HTERT RPE-1 (cell line): Measurements from ENCODE around the gene LLGL2.

ENCODE experiments used
- in situ Hi-C: fragments of 300-500 bp; cut with MboI; formaldehyde crosslinking; loops from 4 replicates; pipeline ENCODE4 v1.14.3; 2020; ENCODE audit warnings: low sequenced_read_pairs

Gene LLGL2

GRCh38 chr17:75521951-75522727, 3.4 kb upstream of the LLGL2 start:
- in situ Hi-C loops, result no loop called here

DNA sequence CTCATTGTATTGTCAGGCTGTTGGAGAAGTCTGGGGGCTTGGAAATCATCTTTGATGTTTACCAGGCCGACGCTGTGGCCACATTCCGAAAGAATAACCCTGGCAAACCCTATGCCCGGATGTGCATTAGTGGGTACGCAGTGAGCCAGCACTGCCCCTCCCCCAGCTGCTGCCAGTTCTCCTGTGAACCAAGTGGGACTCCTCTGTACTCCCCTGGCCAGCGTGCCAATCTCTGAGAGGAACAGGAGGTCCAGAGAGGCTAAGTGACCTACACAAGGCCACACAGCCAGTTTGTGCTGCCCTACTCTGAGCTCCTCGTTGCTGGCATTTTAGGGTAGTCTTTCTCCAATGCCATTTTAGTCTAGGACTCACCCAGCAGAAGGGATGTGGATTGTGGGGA, 1.9 kb upstream of the LLGL2 start:
- in situ Hi-C loops, result no loop called here

GRCh38 chr17:75524269-75524969, 1.1 kb upstream of the LLGL2 start:
- in situ Hi-C loops, result no loop called here

DNA sequence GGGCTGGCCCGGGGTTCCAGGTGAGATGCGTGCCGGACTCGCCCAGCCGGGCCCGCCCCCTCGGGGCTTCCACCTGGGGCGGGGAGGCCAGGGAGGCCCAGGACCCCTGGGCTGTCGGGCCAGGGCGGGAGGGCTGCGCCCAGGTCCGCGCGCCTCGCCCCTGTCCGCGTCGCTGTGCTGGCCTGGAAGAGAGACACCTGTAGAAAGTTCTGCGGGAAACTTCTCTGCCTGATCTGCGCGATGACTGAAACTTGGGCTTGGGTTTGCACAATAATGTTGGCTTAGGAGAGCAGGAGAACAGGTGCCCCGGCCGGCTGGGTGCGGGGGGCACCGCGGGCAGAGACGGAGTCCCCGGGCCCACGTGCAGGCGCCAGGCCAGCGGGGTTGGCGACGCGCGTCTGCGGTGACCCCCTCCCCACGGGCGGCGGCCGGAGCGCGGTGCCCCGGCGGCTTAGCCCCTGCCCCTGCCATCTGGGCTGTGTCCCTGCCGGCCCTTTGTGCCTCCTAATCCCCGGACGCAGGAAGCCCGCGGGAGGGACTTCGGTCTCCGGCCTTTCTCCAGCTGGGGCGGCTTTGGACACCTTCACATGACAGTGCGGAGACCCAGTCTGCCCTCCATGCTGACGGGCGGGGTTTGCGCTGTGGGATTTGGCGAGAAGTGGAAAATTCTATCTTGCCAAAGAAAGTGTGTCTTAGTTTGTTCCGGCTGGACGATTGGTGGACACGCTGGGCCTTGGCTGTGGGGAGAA, 483 bp downstream of the LLGL2 start:
- in situ Hi-C loops, result no loop called here

DNA sequence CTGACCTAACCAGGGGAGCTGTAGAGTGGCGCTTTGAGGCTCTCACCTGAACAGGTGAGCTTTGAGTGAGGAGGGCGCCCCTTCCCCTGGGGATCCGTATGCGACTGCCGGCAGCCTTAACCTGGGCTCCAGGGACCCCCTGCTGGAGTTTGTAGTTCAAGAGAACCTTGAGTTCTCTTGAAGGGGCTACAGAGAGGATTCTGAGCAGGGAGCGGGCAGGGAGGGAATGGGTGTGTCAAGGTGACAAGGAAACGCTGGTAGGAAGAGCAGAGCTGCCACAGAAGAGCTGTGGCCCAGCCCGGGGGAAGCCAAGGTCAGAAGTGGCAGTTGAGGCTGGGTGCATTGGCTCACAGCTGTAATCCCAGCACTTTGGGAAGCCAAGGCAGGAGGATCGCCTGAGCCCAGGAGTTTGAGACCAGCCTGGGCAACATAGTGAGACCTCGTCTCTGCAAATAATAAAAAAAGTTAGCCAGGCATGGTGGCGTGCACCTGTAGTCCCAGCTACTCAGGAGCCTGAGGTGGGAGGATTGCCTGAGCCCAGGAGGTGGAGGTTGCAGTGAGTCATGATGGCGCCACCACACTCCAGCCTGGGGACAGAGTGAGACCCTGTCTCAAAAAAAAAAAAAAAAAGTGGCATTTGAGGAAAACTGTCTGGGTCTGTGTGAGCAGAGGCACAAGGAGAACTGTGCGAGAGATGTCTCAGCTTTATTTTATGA, 1.2 kb downstream of the LLGL2 start:
- in situ Hi-C loops, result no loop called here

- in situ Hi-C loops, result no loop called here
These were observed 5.6 kb downstream of the LLGL2 start for GRCh38 chr17:75530837-75531720.

DNA sequence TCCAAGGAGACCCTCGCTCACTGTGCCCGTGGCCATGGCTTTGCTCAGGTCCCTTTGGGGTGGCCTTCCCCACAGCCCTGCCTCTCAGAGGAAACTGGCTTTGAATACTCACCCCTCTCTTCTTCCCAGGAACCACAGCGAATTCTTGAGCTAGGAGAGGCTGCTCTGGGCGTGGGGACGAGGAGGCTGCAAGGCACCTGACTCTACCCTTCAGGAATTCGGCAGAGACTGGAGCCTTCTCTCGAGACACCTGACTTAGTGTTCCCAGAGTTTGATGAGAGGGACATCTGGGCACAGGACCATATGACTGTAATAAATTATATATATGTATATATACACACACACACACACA, 6.2 kb downstream of the LLGL2 start:
- in situ Hi-C loops, result no loop called here

GRCh38 chr17:75535119-75535537, 9.6 kb downstream of the LLGL2 start:
- in situ Hi-C loops, result no loop called here

- in situ Hi-C loops, result no loop called here
These were observed 10.4 kb downstream of the LLGL2 start for GRCh38 chr17:75535871-75536270.

GRCh38 chr17:75536366-75536765, 10.9 kb downstream of the LLGL2 start:
- in situ Hi-C loops, result no loop called here

DNA sequence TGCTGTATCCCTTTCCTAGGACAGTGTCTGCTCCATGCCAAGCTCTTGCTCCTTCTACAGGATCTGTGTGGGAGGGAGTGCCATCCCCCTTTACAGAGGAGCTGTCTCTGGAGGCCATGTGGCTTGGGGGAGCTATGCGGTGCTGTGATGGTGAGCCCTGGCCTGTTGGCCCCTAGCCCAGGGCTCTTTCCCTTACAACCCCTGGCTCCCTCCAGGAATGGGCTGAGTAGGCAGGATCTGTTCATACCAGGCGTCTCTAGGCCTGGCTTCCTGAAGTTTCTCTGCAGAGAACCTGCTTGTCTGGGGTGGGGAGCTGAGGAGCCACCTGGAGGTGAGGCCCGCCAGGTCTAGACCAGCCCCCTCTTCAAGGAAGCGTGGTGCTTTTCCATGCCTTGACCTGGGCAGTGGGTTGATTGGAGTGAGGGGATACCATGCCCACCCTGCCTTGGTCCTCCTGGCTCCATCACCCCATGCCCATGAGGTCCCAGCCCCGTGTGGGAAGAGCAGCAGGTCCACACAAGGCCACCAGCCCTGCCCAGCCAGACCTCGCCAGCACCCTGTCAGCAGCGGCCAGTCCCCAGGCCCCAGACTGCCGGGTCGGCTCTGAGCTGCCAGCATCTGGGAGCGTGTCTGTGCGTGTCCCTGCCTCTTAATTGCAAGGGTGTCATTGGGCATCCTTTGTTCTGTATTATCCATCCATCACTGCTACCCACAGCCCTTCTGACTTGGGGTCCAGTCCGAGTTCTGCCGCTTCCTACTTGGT, 14.7 kb downstream of the LLGL2 start:
- in situ Hi-C loops, result no loop called here

GRCh38 chr17:75540923-75541503, 15.5 kb downstream of the LLGL2 start:
- in situ Hi-C loops, result no loop called here

DNA sequence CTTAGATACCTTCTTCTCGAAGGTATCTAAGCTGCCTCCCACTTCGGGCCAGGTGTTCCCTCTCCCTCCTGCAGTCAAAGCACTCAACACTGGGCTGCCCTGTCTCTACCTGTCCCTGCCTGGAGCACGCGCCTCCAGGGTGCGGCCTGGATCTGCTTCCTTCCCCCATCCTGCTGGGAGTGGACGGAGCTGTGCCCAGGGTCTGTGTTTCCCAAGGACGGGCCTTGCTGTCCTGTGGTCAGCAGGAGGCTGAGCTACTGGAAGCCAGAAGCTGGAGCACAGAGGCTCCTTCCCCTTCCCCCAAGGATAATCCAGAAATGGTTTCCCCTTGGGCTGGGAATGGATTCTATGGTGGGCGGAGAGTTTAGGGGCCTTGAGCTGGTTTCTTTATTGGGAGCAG, 16.7 kb downstream of the LLGL2 start:
- in situ Hi-C loops, result no loop called here

- in situ Hi-C loops, result no loop called here
These were observed 17.3 kb downstream of the LLGL2 start for GRCh38 chr17:75542728-75543336.

- in situ Hi-C loops, result no loop called here
These were observed 18.8 kb downstream of the LLGL2 start for GRCh38 chr17:75544250-75544649.

- in situ Hi-C loops, result no loop called here
These were observed 20.7 kb downstream of the LLGL2 start for GRCh38 chr17:75546181-75546580.

DNA sequence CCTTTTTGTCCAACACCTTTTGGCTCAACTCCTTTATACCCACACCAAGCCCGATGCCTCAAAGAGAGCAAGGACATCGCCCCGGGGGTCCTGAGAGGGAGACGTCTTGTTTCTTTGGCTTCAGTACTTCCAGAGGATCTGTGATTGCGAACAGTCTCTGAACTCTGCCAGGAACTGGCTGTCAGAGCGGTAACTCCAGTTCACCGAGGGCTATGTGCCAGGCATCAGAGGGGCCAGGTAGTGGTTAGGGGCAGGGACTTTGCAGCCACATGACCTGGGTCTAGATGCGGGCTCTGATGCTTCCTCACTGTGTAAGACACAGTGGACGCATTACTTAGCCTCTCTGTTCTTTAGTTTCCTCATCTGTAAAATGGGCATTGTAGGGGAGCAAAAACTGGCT, 21.6 kb downstream of the LLGL2 start:
- in situ Hi-C loops, result no loop called here

DNA sequence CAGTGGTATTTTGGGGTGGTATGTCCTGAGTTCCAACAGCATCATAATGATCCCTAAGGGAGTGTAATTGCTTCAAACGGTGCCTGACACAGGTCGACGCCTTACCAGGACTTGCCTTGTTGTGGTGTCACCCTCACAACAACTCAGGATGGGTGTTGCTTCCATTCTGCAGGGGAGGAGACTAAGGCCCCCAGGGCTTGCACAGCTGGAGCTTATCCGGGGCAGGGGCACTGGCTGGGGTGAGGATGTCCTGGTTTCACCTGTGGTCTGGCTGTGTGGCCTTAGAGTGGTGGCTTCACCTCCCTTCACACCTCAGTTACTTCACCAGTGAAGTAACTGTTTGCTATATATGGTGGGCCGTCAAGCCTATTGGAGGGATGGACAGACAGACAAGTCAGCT, 23.3 kb downstream of the LLGL2 start:
- in situ Hi-C loops, result no loop called here
